ENCODE measurements around the gene ACAA1.

The ACAA1 gene, protein sequence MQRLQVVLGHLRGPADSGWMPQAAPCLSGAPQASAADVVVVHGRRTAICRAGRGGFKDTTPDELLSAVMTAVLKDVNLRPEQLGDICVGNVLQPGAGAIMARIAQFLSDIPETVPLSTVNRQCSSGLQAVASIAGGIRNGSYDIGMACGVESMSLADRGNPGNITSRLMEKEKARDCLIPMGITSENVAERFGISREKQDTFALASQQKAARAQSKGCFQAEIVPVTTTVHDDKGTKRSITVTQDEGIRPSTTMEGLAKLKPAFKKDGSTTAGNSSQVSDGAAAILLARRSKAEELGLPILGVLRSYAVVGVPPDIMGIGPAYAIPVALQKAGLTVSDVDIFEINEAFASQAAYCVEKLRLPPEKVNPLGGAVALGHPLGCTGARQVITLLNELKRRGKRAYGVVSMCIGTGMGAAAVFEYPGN

GRCh38 chr3:38136777-38137614, at the start of gene ACAA1:
ACAA1 (minus strand) TSS chr3:38137127; CDS start chr3:38137035, 92 bp downstream.
- H3K9me3 ChIP-seq (ENCODE audit: control insufficient read depth in 2 of 2, low read length in 2 of 2): no peaks in the 10 kb centered on the region
- peaks cover 32 to 42% of the 10 kb centered on the region in 2 donors for H3K36me3 ChIP-seq (ENCODE audit: control insufficient read depth in 2 of 2, insufficient read depth in 2 of 2, low read length in 2 of 2)
- no peaks in the 10 kb centered on the region for H3K27me3 ChIP-seq (ENCODE audit: control insufficient read depth in 2 of 2, insufficient read depth in 2 of 2, low read length in 2 of 2)
- H3K27ac ChIP-seq (ENCODE audit: low read depth in 2 of 2, low read length in 2 of 2): peak within 1 kb of the TSS; percentile 94 to 98
- peaks cover 53 to 63% of the 10 kb centered on the region in 2 donors for H3K4me1 ChIP-seq (ENCODE audit: control insufficient read depth in 2 of 2, insufficient read depth in 2 of 2, low read length in 2 of 2)
- H3K9ac ChIP-seq (ENCODE audit: low read depth in 1 of 2, low read length in 2 of 2): peak within 1 kb of the TSS; percentile 97 to 98
- H3K4me3 ChIP-seq (ENCODE audit: low read length in 2 of 2): peak within 1 kb of the TSS; percentile 94

- no peak overlapping the region for H3K9ac ChIP-seq (ENCODE audit: low read depth in 1 of 2, low read length in 2 of 2)
- no peak overlapping the region for H3K27ac ChIP-seq (ENCODE audit: low read depth in 2 of 2, low read length in 2 of 2)
These were observed 40.3 kb upstream of the ACAA1 start for GRCh38 chr3:38177181-38177580.

GRCh38 chr3:38173834-38174418, 37.0 kb upstream of the ACAA1 start:
- H3K9me3 ChIP-seq (ENCODE audit: control insufficient read depth in 2 of 2, low read length in 2 of 2): no peaks in the 10 kb centered on the region
- H3K4me3 ChIP-seq (ENCODE audit: low read length in 2 of 2): no peak overlapping the region
- no peaks in the 10 kb centered on the region for H3K4me1 ChIP-seq (ENCODE audit: control insufficient read depth in 2 of 2, insufficient read depth in 2 of 2, low read length in 2 of 2)
- H3K9ac ChIP-seq (ENCODE audit: low read depth in 1 of 2, low read length in 2 of 2): no peak overlapping the region
- H3K27me3 ChIP-seq (ENCODE audit: control insufficient read depth in 2 of 2, insufficient read depth in 2 of 2, low read length in 2 of 2): no peaks in the 10 kb centered on the region
- no peak overlapping the region for H3K27ac ChIP-seq (ENCODE audit: low read depth in 2 of 2, low read length in 2 of 2)
- H3K36me3 ChIP-seq (ENCODE audit: control insufficient read depth in 2 of 2, insufficient read depth in 2 of 2, low read length in 2 of 2): no peaks in the 10 kb centered on the region

More at GRCh38 chr3:38177181-38177580, 40.3 kb upstream of the ACAA1 start:
- Histone ChIP-seq H3K9me3 (ENCODE audit: control insufficient read depth in 2 of 2, low read length in 2 of 2) (no peaks in the 10 kb centered on the region), H3K4me3 (ENCODE audit: low read length in 2 of 2) (no peak overlapping the region), H3K36me3 (ENCODE audit: control insufficient read depth in 2 of 2, insufficient read depth in 2 of 2, low read length in 2 of 2) (peaks cover 0 to 2% of the 10 kb centered on the region in 2 donors), H3K4me1 (ENCODE audit: control insufficient read depth in 2 of 2, insufficient read depth in 2 of 2, low read length in 2 of 2) (peaks cover 0 to under 1% of the 10 kb centered on the region in 2 donors), H3K27me3 (ENCODE audit: control insufficient read depth in 2 of 2, insufficient read depth in 2 of 2, low read length in 2 of 2) (no peaks in the 10 kb centered on the region)

DNA sequence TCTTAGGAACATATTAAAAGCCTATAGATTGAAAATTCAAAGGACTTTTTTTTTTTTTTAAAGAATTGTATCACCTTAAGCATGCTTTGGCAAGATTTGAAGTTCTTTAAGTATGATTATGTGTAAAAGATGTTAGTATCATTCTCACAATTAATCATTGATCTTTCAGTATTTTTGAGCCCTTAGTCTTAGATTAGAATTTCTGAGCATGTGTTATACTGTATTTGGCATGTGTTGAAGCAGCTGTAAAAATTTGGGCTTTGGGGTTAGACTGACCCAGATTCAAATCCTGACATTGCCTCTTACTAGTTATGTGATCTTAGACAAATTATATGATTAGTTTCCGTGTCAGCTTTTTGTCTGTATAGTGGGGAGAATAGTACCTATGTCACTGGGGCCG, 34.7 kb upstream of the ACAA1 start:
- H3K4me1 ChIP-seq (ENCODE audit: control insufficient read depth in 2 of 2, insufficient read depth in 2 of 2, low read length in 2 of 2): peaks cover 0 to 6% of the 10 kb centered on the region in 2 donors
- H3K9me3 ChIP-seq (ENCODE audit: control insufficient read depth in 2 of 2, low read length in 2 of 2): no peaks in the 10 kb centered on the region
- no peak overlapping the region for H3K27ac ChIP-seq (ENCODE audit: low read depth in 2 of 2, low read length in 2 of 2)
- no peaks in the 10 kb centered on the region for H3K36me3 ChIP-seq (ENCODE audit: control insufficient read depth in 2 of 2, insufficient read depth in 2 of 2, low read length in 2 of 2)
- H3K9ac ChIP-seq (ENCODE audit: low read depth in 1 of 2, low read length in 2 of 2): no peak overlapping the region
- H3K4me3 ChIP-seq (ENCODE audit: low read length in 2 of 2): no peak overlapping the region
- H3K27me3 ChIP-seq (ENCODE audit: control insufficient read depth in 2 of 2, insufficient read depth in 2 of 2, low read length in 2 of 2): no peaks in the 10 kb centered on the region

- Histone ChIP-seq H3K4me1 (ENCODE audit: control insufficient read depth in 2 of 2, insufficient read depth in 2 of 2, low read length in 2 of 2) (peaks cover 0 to 8% of the 10 kb centered on the region in 2 donors), H3K9ac (ENCODE audit: low read depth in 1 of 2, low read length in 2 of 2) (no peak overlapping the region), H3K36me3 (ENCODE audit: control insufficient read depth in 2 of 2, insufficient read depth in 2 of 2, low read length in 2 of 2) (no peaks in the 10 kb centered on the region), H3K27ac (ENCODE audit: low read depth in 2 of 2, low read length in 2 of 2) (no peak overlapping the region), H3K9me3 (ENCODE audit: control insufficient read depth in 2 of 2, low read length in 2 of 2) (no peaks in the 10 kb centered on the region), H3K4me3 (ENCODE audit: low read length in 2 of 2) (no peak overlapping the region), H3K27me3 (ENCODE audit: control insufficient read depth in 2 of 2, insufficient read depth in 2 of 2, low read length in 2 of 2) (no peaks in the 10 kb centered on the region)
These were observed 33.8 kb upstream of the ACAA1 start for GRCh38 chr3:38170722-38171121.

DNA sequence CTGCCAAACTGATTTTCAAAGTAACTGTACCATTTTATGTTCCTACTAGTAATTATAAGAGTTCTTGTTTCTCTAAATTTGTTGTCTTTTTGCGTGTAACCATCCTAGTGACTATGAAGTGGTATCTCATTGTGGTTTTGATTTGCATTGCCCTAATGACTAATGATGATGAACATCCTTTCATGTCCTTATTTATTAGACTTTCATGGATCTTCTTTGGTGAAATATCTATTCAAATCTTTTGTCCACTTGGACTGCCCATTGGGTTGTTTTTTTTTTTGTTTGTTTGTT, 32.0 kb upstream of the ACAA1 start:
- H3K4me3 ChIP-seq (ENCODE audit: low read length in 2 of 2): no peak overlapping the region
- H3K27ac ChIP-seq (ENCODE audit: low read depth in 2 of 2, low read length in 2 of 2): no peak overlapping the region
- H3K9me3 ChIP-seq (ENCODE audit: control insufficient read depth in 2 of 2, low read length in 2 of 2): no peaks in the 10 kb centered on the region
- H3K27me3 ChIP-seq (ENCODE audit: control insufficient read depth in 2 of 2, insufficient read depth in 2 of 2, low read length in 2 of 2): no peaks in the 10 kb centered on the region
- H3K9ac ChIP-seq (ENCODE audit: low read depth in 1 of 2, low read length in 2 of 2): no peak overlapping the region
- peaks cover 5 to 12% of the 10 kb centered on the region in 2 donors for H3K4me1 ChIP-seq (ENCODE audit: control insufficient read depth in 2 of 2, insufficient read depth in 2 of 2, low read length in 2 of 2)
- H3K36me3 ChIP-seq (ENCODE audit: control insufficient read depth in 2 of 2, insufficient read depth in 2 of 2, low read length in 2 of 2): no peaks in the 10 kb centered on the region

- Histone ChIP-seq H3K27me3 (ENCODE audit: control insufficient read depth in 2 of 2, insufficient read depth in 2 of 2, low read length in 2 of 2) (no peaks in the 10 kb centered on the region), H3K9ac (ENCODE audit: low read depth in 1 of 2, low read length in 2 of 2) (no peak overlapping the region), H3K36me3 (ENCODE audit: control insufficient read depth in 2 of 2, insufficient read depth in 2 of 2, low read length in 2 of 2) (no peaks in the 10 kb centered on the region), H3K4me1 (ENCODE audit: control insufficient read depth in 2 of 2, insufficient read depth in 2 of 2, low read length in 2 of 2) (peaks cover 6 to 13% of the 10 kb centered on the region in 2 donors), H3K4me3 (ENCODE audit: low read length in 2 of 2) (no peak overlapping the region), H3K27ac (ENCODE audit: low read depth in 2 of 2, low read length in 2 of 2) (no peak overlapping the region), H3K9me3 (ENCODE audit: control insufficient read depth in 2 of 2, low read length in 2 of 2) (no peaks in the 10 kb centered on the region)
These were observed 31.5 kb upstream of the ACAA1 start for GRCh38 chr3:38168151-38169026.

DNA sequence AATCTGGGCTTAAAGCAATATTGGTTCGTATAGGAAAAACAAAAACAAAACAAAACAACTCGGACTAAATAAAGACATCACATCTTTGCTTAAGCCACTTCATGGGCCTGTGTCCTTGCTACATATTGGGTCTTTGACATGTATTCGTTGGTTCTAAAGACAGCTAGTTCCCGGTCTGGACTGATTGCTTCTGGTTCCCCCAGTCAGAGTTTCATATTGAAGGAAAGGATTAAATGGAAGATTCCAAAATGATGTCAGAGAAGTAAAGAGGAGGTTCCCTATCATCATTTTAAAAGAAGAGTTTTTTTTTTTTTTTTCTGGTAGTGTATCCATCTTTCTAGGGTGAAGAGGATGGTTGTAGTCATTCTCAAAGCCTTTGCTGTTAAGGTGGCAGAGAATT, 30.7 kb upstream of the ACAA1 start:
- Histone ChIP-seq H3K36me3 (ENCODE audit: control insufficient read depth in 2 of 2, insufficient read depth in 2 of 2, low read length in 2 of 2) (no peaks in the 10 kb centered on the region), H3K4me1 (ENCODE audit: control insufficient read depth in 2 of 2, insufficient read depth in 2 of 2, low read length in 2 of 2) (peaks cover 6 to 13% of the 10 kb centered on the region in 2 donors), H3K4me3 (ENCODE audit: low read length in 2 of 2) (no peak overlapping the region), H3K9me3 (ENCODE audit: control insufficient read depth in 2 of 2, low read length in 2 of 2) (no peaks in the 10 kb centered on the region), H3K27me3 (ENCODE audit: control insufficient read depth in 2 of 2, insufficient read depth in 2 of 2, low read length in 2 of 2) (no peaks in the 10 kb centered on the region), H3K9ac (ENCODE audit: low read depth in 1 of 2, low read length in 2 of 2) (no peak overlapping the region), H3K27ac (ENCODE audit: low read depth in 2 of 2, low read length in 2 of 2) (no peak overlapping the region)

GRCh38 chr3:38165722-38166387, 28.9 kb upstream of the ACAA1 start:
- H3K4me1 ChIP-seq (ENCODE audit: control insufficient read depth in 2 of 2, insufficient read depth in 2 of 2, low read length in 2 of 2): peaks cover 6 to 13% of the 10 kb centered on the region in 2 donors
- no peaks in the 10 kb centered on the region for H3K36me3 ChIP-seq (ENCODE audit: control insufficient read depth in 2 of 2, insufficient read depth in 2 of 2, low read length in 2 of 2)
- peak overlapping the region; percentile 94 to 97 for H3K9ac ChIP-seq (ENCODE audit: low read depth in 1 of 2, low read length in 2 of 2)
- peak overlapping the region; percentile 87 to 90 for H3K4me3 ChIP-seq (ENCODE audit: low read length in 2 of 2)
- H3K27ac ChIP-seq (ENCODE audit: low read depth in 2 of 2, low read length in 2 of 2): peak overlapping the region; percentile 96 to 99
- no peaks in the 10 kb centered on the region for H3K27me3 ChIP-seq (ENCODE audit: control insufficient read depth in 2 of 2, insufficient read depth in 2 of 2, low read length in 2 of 2)
- H3K9me3 ChIP-seq (ENCODE audit: control insufficient read depth in 2 of 2, low read length in 2 of 2): no peaks in the 10 kb centered on the region
